HG03095 (cell line): ENCODE results near the gene GLS.
A peak's percentile ranks its signal among the peaks of the same experiment; 100 is the strongest.
"Not testable (repeated sequence)": the region's sequence is repeated elsewhere in the genome, so short reads cannot be mapped to it uniquely, and the experiment has no call there.

ENCODE experiments used
- ATAC-seq: cut with Tn5 transposase; IDR thresholded peaks from one replicate; pipeline ENCODE4 v1.9.1; 2021; ENCODE audit warnings: moderate library complexity; ENCODE audit not compliant: unreplicated experiment

The GLS gene

GRCh38 chr2:190880378-190881083 is at the start of gene GLS:
GLS (plus strand) TSS chr2:190880821; CDS start chr2:190881085, 264 bp downstream.
- peak; percentile 67 for ATAC-seq

- no peak for ATAC-seq
Measured at GRCh38 chr2:190831941-190832340, 48.7 kb upstream of the GLS start.

- no peak for ATAC-seq
Measured at GRCh38 chr2:190834890-190835208, 45.8 kb upstream of the GLS start.

GRCh38 chr2:190835303-190835930 is 45.2 kb upstream of the GLS start:
- ATAC-seq: no peak

- no peak for ATAC-seq
Measured at GRCh38 chr2:190836767-190837166, 43.9 kb upstream of the GLS start.

GRCh38 chr2:190837420-190837819 is 43.2 kb upstream of the GLS start:
- ATAC-seq: no peak

GRCh38 chr2:190837952-190838361 is 42.7 kb upstream of the GLS start:
- no peak for ATAC-seq

- ATAC-seq: no peak
Measured at GRCh38 chr2:190838492-190838910, 42.1 kb upstream of the GLS start.

GRCh38 chr2:190840569-190841172 is 40.0 kb upstream of the GLS start:
- ATAC-seq: no peak

- ATAC-seq: no peak
Measured at GRCh38 chr2:190841707-190842505, 38.7 kb upstream of the GLS start.

GRCh38 chr2:190842606-190843104 is 38.0 kb upstream of the GLS start:
- ATAC-seq: no peak

- peak; percentile 91 for ATAC-seq
Measured at GRCh38 chr2:190843890-190844699, 36.5 kb upstream of the GLS start.

- no peak for ATAC-seq
Measured at GRCh38 chr2:190844700-190845401, 35.8 kb upstream of the GLS start.

GRCh38 chr2:190846746-190847145 is 33.9 kb upstream of the GLS start:
- ATAC-seq: no peak

GRCh38 chr2:190847504-190848081 is 33.0 kb upstream of the GLS start:
- ATAC-seq: no peak

- no peak for ATAC-seq
Measured at GRCh38 chr2:190849774-190850173, 30.8 kb upstream of the GLS start.

GRCh38 chr2:190853022-190853421 is 27.6 kb upstream of the GLS start:
- ATAC-seq: not testable (repeated sequence)

GRCh38 chr2:190853531-190854383 is 26.9 kb upstream of the GLS start:
- no peak for ATAC-seq

- no peak for ATAC-seq
Measured at GRCh38 chr2:190854726-190855125, 25.9 kb upstream of the GLS start.
